Stimulated activated CD4-positive, alpha-beta T cell treated with anti-CD3 and anti-CD28 coated beads, Interleukin-12 subunit alpha, Interleukin-12 subunit beta, amount 100 ng/mL, for 4 hours (primary cell): Measurements from ENCODE around the gene INPP4B.

Experiments used
- DNase-seq: peaks from one replicate; pipeline ENCODE4 v3.0.0-alpha.2; 2020

The INPP4B gene

DNA sequence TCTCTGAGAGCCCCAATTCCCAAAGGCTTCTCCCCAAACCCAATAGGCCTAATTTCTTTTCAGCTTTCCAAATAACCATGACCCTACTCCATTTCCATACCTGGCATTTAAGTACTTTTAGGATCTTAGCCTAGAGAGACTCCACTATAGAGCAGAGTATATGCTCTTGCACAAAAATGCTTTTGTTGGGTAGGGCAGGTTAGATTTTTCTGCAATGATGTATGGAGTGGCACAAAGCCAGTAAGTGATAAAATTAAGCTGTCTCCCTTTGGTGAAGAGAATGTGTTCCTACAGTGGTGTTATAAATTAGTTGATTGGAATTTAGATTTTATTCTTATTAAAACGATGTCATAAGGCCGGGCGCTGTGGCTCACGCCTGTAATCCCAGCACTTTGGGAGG lies 124.9 kb downstream of the INPP4B start:
- DNase-seq, result no peak

DNA sequence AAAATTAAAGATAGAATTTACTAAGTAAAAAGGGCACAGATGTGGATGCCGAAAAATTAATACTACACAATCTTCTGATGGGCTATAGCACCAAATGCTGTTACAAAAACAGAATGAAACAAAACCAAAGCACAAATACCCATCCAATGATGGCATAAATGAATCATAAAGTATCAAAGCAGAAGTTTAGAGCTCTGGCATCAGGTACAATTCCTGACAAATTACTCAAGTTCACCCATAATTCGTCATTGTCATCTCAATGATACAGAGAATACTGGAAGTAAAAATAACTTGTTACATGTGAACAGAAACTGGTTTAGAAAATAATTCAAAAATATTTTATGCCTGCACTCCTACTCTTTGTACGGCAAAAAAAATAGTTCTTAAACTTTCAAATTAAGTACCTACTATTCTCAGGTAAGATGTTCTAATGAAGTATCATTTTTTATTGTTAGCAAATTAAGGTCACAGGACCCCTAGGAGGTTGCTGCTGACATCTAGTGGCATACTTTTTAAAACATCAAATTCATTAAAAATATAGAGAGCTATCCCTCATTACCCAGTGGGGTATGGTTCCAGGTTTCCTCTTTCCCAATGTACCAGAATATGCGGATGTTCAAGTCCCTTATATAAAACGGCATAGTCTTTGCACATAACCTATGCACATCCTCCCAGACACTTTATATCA lies 126.1 kb downstream of the INPP4B start:
- DNase-seq, result no peak

DNA sequence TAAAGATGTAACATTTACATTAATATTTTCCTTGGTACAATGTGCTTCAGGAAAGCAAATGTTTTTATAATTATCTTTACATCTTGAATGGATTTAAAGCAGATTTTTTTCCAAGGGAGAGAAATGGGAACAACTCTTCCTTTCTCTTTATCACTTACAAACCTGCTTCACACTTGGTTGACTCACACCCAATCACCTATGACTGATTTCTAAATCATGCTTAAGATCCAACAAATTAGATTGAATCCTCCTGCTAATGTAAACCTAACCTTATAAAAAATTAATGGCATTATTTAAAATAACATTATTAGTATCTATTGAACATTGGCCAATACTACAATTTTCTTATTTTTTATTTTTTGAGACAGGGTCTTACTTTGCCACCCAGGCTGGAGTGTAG lies 127.1 kb downstream of the INPP4B start:
- no peak for DNase-seq

DNA sequence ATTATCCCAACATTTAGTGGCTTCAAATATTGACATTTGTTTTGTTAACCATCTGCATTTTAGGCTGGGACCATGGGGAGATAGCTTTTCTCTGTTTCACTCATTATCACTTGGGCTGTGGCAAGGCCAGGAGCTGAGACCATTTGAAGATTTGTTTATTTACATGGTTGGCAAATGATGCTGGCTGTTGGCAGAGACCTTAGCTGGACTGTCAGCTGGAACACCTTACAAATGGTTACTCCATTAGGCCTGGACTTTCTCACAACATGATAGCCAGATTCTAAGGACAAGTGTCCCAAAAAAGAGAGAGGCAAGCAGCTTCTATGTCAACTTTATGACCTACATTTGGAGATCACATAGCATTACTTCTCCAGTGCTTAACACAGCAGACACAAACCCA lies 130.4 kb downstream of the INPP4B start:
- DNase-seq, result no peak

DNA sequence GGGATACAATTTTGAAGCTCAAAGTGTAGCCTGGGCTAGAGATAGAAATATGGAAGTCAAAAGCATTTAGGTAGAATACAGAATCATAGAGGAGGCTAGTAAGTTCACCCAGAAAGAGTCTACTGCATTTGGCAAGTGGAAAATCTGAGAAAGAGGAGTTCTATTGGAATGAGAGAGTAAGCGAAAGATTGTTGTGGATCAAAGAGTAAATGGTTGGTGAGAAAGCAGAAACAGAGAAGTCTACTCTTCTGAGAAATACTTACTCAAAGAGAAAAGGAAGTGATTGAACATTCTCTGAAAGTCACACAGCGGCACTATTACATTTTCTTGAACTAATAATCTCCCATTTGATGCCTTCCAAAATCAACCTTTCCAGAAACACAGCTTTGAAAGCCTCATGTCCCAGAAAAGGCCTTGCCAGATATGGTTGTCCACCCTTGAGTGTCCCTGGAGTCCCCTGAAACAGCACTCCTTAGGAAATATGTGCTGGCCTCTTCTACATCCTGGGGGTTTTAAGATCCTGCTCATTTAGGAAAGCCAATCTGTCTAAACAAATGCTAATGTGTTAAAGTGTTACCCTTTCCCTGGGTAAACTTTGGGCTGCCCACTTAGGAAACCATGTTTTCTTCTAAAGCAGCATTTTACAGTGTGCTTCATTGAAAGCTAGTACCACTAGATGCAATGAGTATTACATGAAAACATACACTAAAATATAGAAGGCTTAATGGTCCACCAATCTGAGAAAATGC lies 132.6 kb downstream of the INPP4B start:
- no peak for DNase-seq

DNA sequence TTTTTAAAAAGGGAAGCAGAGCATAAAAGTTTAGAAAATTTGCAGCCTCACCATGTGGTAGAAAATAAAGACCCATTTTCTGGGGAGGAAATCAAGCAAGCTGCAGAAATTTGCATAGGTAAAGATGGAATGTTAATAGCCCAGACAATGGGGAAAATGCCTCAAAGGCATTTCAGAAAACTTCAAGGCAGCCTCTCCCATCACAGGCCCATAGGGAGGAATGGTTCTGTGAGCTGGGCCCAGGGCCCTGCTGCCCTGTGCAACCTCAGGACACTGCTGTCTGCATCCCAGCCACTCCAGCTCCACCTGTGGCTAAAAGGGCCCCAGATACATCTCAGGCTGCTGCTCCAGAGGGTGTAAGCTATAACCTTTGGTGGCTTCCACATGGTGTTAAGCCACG lies 137.9 kb downstream of the INPP4B start:
- DNase-seq, result no peak

DNA sequence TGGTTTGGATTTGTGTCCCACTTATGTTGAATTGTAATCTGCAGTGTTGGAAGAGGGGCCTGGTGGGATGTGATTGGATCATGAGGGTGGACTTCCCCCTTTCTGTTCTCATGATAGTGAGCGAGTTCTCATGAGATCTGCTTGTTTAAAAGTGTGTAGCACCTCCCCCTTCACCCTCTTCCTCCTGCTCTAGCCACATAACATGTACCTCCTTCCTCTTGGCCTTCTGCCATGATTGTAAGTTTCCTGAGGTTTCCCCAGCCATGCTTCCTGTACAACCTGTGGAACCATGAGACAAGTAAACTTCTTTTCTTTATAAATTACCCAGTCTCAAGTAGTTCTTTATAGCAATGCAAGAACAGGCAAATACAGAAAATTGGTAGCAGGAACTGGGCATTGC lies 138.7 kb downstream of the INPP4B start:
- DNase-seq, result no peak

DNA sequence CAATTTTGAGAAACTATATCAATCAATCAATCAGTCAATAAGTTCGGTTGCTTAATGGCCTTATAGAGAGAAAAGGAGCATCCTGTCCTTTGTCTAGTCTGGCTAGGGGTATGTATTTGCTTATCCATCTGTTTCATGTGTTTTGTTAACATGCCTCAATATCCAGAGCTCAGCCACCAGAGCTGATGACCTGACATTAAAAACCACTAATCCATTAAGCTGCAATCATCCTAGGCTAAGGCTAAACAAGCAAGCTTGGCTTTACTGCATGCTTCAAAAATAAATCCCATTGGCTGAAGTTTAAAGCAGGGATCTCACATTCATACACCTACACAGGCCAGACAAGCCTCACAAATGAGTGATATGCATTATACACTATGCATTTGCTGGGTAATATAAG lies 139.7 kb downstream of the INPP4B start:
- DNase-seq, result no peak

DNA sequence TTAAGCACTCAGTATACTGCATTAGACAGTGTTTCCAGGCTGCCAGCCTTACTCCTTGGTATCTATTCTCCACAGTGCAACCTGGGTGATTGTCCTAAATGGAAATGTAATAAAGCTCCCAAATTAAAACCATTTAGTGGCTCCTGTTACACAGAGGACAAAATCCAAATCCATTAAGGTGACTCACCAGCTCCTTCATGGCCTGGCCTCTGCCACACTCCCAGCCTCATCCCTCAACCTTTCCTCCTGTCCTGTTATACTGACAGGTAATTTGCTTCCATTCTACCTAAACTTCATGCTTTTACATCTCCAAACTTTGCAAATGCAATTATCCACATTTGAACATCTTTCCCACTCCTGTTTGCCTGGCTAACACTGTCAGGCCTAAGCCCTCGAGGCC lies 140.3 kb downstream of the INPP4B start:
- DNase-seq, result no peak

DNA sequence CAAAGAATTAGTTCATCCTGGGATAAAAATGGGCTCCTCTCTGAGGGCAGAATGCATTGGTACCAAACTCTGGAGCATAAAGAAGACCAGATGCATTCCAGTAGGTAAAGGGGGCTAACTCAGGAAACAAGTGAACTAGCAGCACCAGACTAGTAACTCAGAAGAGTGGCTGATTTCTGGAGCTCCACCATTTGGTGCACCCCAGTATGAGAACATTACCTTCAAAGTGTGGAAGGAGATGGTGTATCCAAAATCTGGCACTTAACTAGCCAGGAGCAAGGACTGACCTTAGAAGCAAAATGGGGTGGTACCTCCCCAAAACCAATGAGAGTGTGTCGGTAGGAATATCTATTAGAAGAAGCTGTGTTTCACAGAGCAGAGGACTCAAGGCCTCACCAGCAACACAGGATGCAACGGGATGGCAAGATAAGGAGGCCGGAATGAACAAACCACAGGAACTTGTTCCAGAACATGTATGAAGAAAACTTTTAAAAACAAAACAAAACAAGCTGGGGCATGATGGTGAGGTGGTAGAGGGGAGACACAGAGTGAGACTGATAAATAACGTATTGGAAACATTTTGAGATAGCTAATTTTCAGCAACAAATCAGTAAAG lies 142.3 kb downstream of the INPP4B start:
- DNase-seq, result no peak

DNA sequence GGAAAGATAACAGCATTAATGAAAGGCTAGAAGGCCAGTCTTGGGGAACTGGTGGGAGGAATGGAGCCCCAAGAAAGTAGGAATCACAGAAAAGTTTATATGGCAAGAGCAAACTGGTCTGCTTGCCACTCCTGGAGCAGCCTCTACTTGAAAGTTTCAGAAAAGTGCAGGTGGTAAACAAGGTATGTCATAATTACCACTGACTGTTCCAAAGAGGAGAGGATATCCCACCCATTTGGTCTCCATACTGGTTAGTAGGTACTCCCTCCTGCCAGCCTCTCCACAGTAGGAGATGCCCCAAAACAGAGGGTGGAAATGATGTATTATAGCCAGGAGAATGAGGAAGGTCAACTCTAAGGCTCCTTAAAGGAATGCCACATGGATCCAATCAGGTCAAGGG lies 145.1 kb downstream of the INPP4B start:
- no peak for DNase-seq

DNA sequence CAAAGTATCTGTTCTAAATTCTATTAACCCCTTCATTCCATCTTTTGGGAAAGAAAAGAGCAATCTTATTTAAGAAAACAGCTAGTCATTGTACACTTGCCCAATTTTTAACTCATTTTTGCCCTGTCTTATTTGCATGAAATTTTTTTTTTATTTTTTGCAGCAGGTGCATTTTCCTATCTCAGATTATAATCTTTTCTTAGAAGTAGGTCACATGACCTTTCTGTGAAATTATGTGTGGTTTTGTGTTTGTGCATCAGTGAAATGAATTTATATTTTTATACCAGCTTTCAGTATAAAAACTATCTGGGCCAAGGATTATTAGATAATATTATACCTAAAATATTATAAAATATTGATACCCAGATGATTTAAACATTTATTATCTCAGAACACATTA lies 145.6 kb downstream of the INPP4B start:
- no peak for DNase-seq

DNA sequence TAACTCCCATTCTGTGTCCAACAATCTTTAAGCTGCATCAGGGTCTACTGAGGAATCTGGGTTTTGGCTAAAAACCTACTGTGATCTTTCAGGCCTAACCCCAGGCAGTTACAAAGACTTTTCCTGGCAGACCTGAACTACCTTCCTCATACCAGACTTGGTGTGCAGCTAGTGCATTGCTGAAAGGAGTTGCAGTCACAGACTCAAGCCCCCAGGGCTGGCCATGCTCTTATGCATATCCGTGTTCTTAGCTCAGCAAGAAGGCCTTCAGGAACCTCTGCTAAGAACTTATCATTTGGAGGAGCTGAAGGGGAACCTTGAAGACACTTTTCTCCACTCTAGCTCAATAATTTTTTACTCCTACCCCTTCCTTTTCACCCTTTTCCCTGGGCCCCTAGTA lies 147.5 kb downstream of the INPP4B start:
- no peak for DNase-seq

DNA sequence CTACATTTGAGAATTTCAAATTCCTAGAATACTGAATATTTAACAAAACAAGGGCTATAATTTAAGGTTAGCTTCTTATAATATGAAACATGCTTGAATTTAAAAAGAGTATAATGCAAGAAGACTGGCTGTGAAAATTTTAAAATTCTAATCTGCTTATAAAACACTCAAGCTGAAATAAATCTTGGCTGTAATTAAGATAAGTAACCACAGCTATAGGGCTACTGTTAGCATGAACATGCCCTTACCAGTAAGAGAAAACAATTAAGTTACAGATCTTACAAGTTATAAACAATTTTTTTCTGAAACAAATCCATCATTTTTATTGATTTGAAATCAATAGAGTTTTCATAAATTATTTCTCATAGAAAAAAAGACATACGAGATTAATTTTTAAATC lies 148.2 kb downstream of the INPP4B start:
- DNase-seq, result no peak

DNA sequence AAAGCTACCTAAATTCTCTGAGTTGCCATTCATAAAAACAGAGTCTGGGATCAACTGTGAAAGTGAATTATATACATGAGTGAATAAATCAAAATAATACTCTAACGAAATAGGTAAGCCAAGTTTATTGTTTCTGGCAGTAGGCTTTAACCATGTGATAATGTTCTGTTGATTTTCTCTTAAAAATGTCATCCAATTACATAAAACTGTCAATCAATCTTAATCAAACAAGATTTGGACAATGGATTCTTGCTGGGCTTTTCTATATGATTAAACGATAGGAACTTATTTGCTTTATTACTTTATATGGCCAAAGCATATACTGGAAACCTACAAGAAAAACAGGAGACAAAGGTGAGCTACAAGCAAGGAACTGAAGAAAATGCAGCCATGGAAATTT lies 148.8 kb downstream of the INPP4B start:
- no peak for DNase-seq

DNA sequence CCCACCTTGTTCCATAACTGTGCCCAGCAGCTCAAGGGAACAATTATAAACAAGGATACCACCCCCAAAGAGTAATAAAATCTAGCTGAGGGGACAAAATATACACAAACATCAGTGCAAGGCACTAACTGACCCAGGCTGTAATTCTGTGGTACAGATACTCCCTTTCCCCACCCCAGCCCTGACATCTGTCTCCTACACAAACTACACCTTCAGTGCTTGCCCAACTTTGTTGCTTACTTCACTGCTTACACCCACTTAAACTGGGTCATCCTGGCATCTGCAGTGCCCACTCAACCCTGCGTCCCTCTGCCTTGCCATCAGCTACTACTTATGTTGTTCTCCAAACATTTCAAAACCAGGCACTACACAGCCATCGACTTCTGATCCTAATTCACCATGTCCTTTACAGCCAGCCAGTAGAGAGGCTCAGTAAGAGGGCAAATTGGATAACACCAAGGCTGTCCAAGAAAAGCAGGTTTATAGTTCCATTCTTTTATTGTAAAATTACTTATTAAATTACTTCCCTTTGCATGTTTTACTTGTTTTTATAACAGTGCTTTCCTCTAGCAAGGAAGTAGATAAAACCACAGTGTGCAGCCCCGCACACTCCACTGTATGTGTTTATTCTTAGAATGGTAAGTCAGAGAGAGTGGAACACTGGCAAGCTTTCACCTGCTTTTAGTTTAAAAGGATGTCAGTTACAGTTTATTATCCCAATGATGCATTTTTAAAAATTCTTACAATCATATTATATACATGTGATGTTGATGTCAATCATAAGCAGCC lies 149.6 kb downstream of the INPP4B start:
- no peak for DNase-seq

DNA sequence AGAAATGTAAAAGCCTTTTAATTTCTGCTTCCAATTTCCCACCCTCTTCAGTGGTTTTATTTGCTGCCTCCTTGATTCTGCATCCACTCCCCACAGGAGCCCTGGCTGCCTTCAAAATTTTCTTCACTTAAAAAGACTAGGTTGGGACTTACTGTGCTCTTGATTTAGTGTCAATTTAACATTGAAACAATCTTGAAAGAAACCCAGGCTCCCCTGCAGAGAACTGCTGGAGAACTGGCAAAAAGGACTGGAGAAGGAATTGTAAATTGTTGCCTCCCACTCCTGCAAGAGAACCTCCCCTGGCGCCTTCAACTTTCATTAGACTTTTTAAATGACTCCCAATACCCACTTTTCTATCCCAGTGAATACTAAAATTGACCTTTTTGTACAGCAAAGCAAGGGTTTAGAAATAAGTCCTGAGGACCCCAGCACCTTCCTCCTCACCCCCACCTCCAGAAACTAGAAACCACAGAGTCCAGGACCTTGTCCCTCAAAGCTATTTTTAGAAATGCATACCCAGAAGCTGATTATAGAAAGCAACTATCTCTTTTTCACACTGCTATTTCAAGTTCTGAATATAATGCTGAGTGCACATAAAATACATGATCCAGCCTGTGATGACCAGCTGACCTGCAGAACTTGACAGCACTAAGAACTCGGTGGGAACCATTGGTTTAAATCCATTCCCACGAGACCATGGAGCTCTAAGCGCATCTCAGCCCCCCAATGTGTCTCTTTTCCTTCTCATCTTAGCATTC lies 155.5 kb downstream of the INPP4B start:
- DNase-seq, result no peak

DNA sequence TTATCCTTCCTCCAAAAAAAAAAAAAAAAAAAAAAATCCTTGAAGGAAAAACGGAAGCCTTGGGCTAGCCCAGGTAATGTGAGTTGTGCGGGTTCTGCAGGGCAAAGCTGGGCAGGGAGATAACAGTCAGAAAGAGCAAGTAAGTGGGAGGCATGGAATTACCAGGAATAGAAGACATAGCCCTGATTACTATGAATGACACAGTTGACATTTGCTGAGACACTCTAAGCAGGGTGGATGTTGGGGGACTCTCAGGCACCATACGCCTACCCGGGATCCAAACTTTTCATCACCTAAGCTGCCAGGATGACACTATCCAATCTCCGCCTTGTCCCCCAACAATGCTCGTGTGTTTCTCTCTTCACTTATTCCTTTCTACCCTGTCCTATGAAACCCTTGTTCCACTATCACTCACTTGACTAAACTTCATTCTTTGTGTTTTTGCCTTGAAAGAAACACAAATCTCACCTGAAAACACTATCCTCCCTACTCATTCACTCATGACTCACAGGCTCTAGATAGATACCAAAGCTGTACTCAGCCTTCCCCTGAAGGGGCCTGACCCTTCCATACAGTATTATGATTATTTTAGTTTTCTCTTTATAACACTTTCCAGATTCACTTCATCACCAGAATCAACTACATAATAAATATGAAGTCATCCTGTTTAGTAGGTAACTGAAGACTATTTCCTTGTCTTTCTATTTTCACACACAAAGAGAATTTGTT lies 158.4 kb downstream of the INPP4B start:
- DNase-seq, result no peak

DNA sequence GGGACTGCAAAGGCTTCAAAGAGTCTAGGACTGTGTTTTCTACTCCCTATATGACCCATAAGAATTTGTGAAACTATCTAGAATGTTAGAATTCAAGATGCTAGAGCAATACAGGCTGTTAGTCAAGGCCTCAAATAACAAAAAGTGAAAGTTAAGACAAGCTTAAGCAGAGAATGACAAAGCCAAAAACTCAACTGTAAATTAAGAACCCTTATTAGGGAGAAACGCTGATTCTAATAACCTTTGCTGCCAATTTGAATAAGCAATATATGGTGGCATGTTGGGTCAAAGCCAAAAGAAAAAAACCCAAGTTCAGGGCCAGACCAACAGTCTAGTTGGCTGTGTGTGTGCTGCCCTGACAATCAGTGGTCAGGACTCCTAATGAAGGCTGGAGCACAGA lies 160.0 kb downstream of the INPP4B start:
- DNase-seq, result no peak

DNA sequence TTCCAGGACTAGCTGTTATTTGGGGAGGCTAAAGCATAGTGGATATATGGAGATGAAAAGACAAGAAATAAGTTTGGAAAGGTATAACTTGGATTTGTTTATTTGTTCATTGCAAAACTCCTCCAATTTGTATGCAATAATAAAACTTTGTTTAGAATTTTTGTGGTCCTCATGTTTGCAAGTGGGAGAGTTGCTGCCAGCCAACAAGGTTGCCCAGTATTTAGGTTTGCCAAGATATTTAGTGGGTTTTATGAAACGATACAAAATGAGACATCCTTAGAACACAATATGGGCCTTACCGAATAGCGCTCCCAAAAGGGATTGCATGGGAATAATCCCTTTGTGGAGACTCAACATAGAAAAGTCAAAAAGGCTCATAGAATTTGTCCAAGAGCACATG lies 162.1 kb downstream of the INPP4B start:
- DNase-seq, result no peak

DNA sequence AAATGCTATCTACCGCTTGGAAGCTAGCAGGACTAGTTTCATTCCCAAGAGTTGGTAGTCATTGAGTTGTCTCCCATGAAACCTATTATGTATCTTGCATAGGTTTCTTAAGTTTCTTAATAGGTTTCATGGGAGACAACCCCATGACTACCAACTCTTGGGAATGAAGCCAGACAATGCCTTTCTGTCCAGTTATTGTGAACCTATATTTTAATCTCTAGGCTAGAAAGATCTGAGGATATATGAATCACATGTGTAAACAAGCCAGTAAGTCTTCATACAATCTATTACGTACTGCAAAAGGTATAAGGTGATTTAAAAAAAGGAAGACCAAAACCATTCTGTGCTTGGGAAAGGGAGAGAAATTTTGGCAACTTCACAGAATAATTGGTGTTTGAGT lies 162.6 kb downstream of the INPP4B start:
- DNase-seq, result no peak

DNA sequence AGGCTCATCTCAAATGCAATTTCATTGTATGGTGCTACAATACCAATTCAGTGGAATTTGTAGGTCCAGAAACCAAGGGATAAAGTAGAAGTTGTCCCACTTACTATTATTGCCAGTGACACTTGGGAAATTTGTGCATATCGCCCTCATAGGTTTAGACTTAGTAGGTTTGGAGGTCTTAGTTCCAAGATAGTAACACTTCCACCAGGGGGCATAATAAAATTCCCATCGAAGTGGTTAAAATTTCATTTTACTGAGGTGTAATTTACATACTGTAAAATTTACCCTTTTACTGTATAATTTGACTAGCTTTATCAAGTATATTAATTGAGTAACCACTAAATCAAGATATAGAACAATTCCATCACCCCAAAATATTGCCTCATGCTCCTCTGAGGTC lies 174.6 kb downstream of the INPP4B start:
- no peak for DNase-seq
